Thymus (tissue), 11 donors: ENCODE measurements around the gene HOXD13. TPM values are rescaled to one million over a fixed set of nuclear protein-coding genes. Genes with fewer than 3 reads are reported as not detected.

Source experiments
- DNase-seq, 9 donors: peaks; one replicate each; pipeline ENCODE4 v3.0.0-alpha.2; 2013; ENCODE audit warnings: low spot score in 9 of 9, low read depth in 6 of 9, missing footprints in 1 of 9
- H3K27ac ChIP-seq, 2 donors: one replicate each; pipeline ENCODE4 v1.5.1; 2013; ENCODE audit warnings: control low read depth in 1 of 2, low read depth in 1 of 2, low read length in 1 of 2, mild to moderate bottlenecking in 1 of 2, moderate library complexity in 1 of 2
- H3K27me3 ChIP-seq, 2 donors: one replicate each; pipeline ENCODE4 v1.5.1; 2013; ENCODE audit warnings: low read length in 1 of 2; ENCODE audit not compliant: control insufficient read depth in 2 of 2, insufficient read depth in 1 of 2
- H3K36me3 ChIP-seq, 2 donors: one replicate each; pipeline ENCODE4 v1.5.1; 2013; ENCODE audit warnings: low read length in 1 of 2, mild to moderate bottlenecking in 1 of 2, moderate library complexity in 1 of 2; ENCODE audit not compliant: control insufficient read depth in 2 of 2, insufficient read depth in 2 of 2
- H3K4me1 ChIP-seq, 2 donors: one replicate each; pipeline ENCODE4 v1.5.1; 2013; ENCODE audit warnings: low read length in 2 of 2; ENCODE audit not compliant: control insufficient read depth in 2 of 2, insufficient read depth in 2 of 2
- H3K4me3 ChIP-seq, 2 donors: one replicate each; pipeline ENCODE4 v1.5.1; 2013; ENCODE audit warnings: low read length in 2 of 2, control low read depth in 1 of 2, mild to moderate bottlenecking in 1 of 2
- H3K9me3 ChIP-seq, 2 donors: one replicate each; pipeline ENCODE4 v1.5.1; 2013; ENCODE audit warnings: low read length in 1 of 2, mild to moderate bottlenecking in 1 of 2; ENCODE audit not compliant: control insufficient read depth in 2 of 2, insufficient read depth in 1 of 2
- WGBS: extraction: QIAGEN DNeasy Blood & Tissue Kit; methylation state at CpG from one replicate; pipeline ENCODE4 v1.1.7; 2013; 5-methylcytosine and 5-hydroxymethylcytosine counted together
- polyA plus RNA-seq: library from polyadenylated mRNA; stranded (reverse); fragments of 200-250 nt; gene quantifications from one replicate; pipeline ENCODE4 v1.2.3, GENCODE V29; 2013
- total RNA-seq: library from RNA; stranded (reverse); fragments of 120-200 nt; gene quantifications from one replicate; pipeline ENCODE4 v1.2.4, GENCODE V29; 2013
- donor health status: healthy.

HOXD13 gene
- total and polyA plus RNA-seq, 2 donors, result 0.11 TPM; not detected in 1

DNA sequence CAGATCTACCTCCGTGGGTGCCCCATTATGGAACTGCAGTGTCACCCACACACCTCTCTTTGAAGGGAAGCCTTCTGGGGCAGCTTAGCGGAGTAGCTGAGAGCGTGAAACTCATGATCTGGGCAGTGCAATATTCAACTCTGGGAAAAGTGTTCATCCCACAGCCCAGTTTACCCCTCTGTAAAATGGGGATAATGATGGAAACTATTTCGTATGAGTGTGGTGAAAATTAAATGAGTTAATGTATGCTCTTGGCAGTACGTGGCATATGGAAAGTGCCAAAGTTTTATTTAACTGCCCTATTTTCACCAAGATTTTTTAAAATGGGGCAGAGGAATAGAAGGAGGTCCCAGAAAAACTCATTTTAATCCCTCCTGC, 20.2 kb upstream of the HOXD13 start:
- Histone ChIP-seq H3K9me3 (peaks cover 0 to 4% of the 10 kb centered on the region in 2 donors), H3K4me1 (peaks cover 0 to 2% of the 10 kb centered on the region in 2 donors), H3K4me3 (no peak overlapping the region), H3K36me3 (no peaks in the 10 kb centered on the region), H3K27ac (no peak overlapping the region), H3K27me3 (peaks cover 74 to 100% of the 10 kb centered on the region in 2 donors)
- 32% methylated on average over 5 of the region's 5 CpGs for WGBS
- DNase-seq, result no peak

DNA sequence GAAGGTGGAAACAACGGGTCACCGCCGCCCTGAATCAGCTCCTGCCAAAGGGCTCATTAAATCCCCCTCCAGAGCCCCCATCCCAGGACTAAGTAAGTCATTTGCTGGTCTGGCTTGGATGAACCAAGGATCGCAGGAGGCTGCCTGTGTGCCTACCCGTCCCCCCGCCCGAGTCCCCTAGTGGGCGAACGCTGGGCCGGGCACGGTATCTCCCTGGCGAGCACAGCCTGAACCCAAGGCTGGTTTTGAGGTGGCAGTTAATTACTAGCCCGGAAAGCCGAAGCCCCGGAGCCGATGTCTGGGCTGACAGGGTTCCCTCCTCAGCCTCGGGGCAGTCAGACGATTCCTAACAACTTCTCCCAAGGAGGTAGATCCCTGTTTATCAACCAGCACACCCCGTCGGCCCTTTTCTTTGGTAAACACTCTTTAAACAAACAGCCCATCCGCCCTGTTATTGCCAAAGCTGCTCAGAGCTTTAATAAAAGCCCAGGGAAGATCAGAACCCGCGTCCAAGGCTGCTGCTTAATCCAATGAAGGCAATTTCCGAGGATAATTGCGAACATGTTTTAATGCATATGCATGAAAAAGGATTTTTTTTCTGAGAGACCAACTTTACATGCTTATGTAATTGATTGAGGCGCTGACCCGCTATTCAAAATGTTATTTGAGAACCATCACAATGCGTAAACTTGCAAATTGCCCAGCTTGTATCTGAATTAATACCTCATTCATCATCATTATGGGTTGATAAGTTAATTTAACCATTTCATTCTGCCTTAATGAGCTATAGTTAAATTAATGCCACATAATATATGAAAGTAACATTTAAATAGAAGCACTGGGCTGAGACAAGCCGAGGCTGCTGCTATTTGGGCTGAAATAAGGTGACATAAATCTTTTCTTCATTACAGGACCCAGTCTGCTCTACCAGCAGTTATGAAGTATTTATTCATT, 19.3 kb upstream of the HOXD13 start:
- DNase-seq, result no peak
- WGBS, result 6% methylated on average over 29 of the region's 29 CpGs

GRCh38 chr2:176074919-176075425, 17.5 kb upstream of the HOXD13 start:
- DNase-seq, result no peak
- Histone ChIP-seq H3K4me1 (peaks cover 0 to 8% of the 10 kb centered on the region in 2 donors), H3K27ac (no peak overlapping the region), H3K36me3 (no peaks in the 10 kb centered on the region), H3K4me3 (no peak overlapping the region), H3K9me3 (peaks cover 1 to 5% of the 10 kb centered on the region in 2 donors), H3K27me3 (peaks cover 75 to 99% of the 10 kb centered on the region in 2 donors)
- WGBS, result 18% methylated on average over 7 of the region's 7 CpGs

More for the DNA sequence above, 19.3 kb upstream of the HOXD13 start:
- Histone ChIP-seq H3K4me3 (no peak overlapping the region), H3K9me3 (peaks cover 0 to 2% of the 10 kb centered on the region in 2 donors), H3K27ac (no peak overlapping the region), H3K36me3 (no peaks in the 10 kb centered on the region), H3K27me3 (peaks cover 66 to 99% of the 10 kb centered on the region in 2 donors), H3K4me1 (no peaks in the 10 kb centered on the region)

- H3K4me3 ChIP-seq, result no peak overlapping the region
- WGBS, result 12% methylated on average over 15 of the region's 15 CpGs
- peaks cover 80 to 99% of the 10 kb centered on the region in 2 donors for H3K27me3 ChIP-seq
- no peak overlapping the region for H3K27ac ChIP-seq
- DNase-seq, result no peak
- H3K36me3 ChIP-seq, result no peaks in the 10 kb centered on the region
- H3K9me3 ChIP-seq, result peaks cover 3 to 7% of the 10 kb centered on the region in 2 donors
- H3K4me1 ChIP-seq, result peaks cover 3 to 8% of the 10 kb centered on the region in 2 donors
Observed at GRCh38 chr2:176075481-176075880, 17.0 kb upstream of the HOXD13 start.

- no peak overlapping the region for H3K4me3 ChIP-seq
- H3K4me1 ChIP-seq, result peaks cover 4 to 8% of the 10 kb centered on the region in 2 donors
- 24% methylated on average over 7 of the region's 7 CpGs for WGBS
- peaks cover 7 to 13% of the 10 kb centered on the region in 2 donors for H3K9me3 ChIP-seq
- no peak overlapping the region for H3K27ac ChIP-seq
- DNase-seq, result no peak
- H3K27me3 ChIP-seq, result peaks cover 81 to 99% of the 10 kb centered on the region in 2 donors
- no peaks in the 10 kb centered on the region for H3K36me3 ChIP-seq
Observed at GRCh38 chr2:176076063-176076462, 16.5 kb upstream of the HOXD13 start.

DNA sequence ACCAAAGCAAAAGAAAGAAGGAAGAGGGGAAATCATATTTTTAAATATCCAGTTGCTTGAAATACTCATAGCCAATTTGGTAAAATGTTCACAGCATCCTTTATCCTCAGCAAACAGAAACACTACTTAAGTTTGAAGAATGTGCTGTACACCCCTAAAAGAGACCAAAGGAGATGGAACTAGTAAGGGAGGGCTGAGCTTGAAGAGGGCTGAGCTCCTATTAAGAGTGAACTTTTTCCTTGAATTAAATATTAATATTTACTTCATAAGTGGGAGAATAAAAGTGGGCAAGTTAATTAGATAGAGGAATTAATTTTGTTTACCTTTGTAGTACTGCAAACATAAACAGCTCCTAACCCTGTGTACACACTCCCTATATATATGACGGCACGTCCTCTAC, 15.7 kb upstream of the HOXD13 start:
- 42% methylated on average over 2 of the region's 2 CpGs for WGBS

DNA sequence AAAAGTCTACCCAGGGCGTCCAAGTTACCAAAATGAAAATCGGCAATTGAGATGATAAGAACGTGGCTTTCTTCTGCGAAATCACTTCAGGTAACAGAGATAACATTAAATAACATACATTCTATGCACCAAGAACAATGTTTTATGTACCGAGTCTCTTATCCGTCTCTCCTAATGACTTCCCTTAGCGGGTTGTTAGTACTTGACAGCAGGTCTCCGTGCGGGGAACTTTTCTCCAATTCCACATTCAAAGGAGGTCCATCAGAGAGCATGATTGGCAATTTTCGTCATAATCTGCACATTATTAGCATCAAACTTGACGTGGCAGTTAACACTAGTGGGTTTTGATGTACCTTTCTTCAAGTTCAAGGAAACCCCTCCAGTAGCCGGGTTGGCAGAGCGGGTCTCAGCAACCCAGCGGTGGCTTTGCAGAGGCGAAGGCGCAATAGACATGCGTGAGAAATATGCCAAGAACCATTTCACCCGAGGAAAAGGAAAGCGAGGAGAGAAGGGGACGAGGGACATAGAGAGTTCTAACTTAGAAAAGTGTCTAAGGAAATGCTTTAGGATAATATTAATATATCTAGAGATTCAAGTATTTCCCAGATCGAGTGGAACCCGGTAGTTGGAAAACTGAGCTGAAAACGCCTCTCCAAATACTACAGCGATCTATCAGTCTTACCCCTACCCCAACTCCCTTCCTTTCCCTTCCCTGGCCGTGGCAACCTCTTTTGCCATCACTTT, 13.8 kb upstream of the HOXD13 start:
- WGBS, result 11% methylated on average over 25 of the region's 25 CpGs
- Histone ChIP-seq H3K9me3 (peaks cover 15 to 26% of the 10 kb centered on the region in 2 donors), H3K27ac (no peak overlapping the region), H3K27me3 (peaks cover 83 to 99% of the 10 kb centered on the region in 2 donors), H3K4me3 (no peak overlapping the region), H3K4me1 (peaks cover 4 to 8% of the 10 kb centered on the region in 2 donors), H3K36me3 (no peaks in the 10 kb centered on the region)
- DNase-seq, result no peak

More for the DNA sequence above, 15.7 kb upstream of the HOXD13 start:
- Histone ChIP-seq H3K27me3 (peaks cover 84 to 99% of the 10 kb centered on the region in 2 donors), H3K4me3 (no peak overlapping the region), H3K36me3 (no peaks in the 10 kb centered on the region), H3K9me3 (peaks cover 7 to 16% of the 10 kb centered on the region in 2 donors), H3K4me1 (peaks cover 4 to 8% of the 10 kb centered on the region in 2 donors), H3K27ac (no peak overlapping the region)
- DNase-seq, result no peak

DNA sequence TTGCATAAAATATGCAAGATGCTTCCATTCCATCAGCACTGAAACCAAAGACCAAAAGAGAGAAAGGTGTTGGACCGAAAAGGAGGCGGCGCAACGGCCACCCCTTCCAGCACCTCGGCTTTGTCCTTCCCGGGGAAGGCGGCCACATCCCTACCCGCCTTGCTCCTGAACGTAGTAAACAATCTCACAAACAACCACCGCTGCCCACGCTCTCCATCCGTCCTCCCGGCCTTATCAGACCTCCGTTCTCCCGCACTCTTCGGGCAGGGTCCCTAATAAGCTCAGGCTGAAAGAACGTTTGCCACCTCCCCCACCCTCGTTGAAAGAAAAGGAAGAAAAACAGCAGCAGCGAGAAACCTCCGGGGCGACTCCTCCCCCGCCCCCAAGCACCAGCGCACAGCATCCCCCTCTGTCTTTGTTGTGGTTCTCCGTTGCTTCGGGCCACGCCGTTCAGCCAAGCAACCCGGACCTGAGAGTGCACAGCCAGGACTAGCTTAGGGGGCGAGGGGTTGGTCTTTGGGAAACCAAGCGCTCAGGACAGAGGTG, 13.2 kb upstream of the HOXD13 start:
- DNase-seq, result no peak

More for the DNA sequence above, 13.2 kb upstream of the HOXD13 start:
- Histone ChIP-seq H3K4me3 (no peak overlapping the region), H3K36me3 (no peaks in the 10 kb centered on the region), H3K27me3 (peaks cover 87 to 99% of the 10 kb centered on the region in 2 donors), H3K9me3 (peaks cover 15 to 26% of the 10 kb centered on the region in 2 donors), H3K4me1 (peaks cover 4 to 8% of the 10 kb centered on the region in 2 donors), H3K27ac (no peak overlapping the region)
- WGBS, result 8% methylated on average over 30 of the region's 30 CpGs
